GM12891 (cell line): Measurements from ENCODE around the gene ANKRD36B.
"Not testable (repeated sequence)": the region's sequence is repeated elsewhere in the genome, so short reads cannot be mapped to it uniquely, and the experiment has no call there.

Experiments used
- POLR2A ChIP-seq: IDR thresholded peaks from 2 replicates; pipeline ENCODE4 v1.6.1; 2011; ENCODE audit warnings: low read depth, low read length, control low read depth
- POLR2AphosphoS5 ChIP-seq: IDR thresholded peaks from 2 replicates; pipeline ENCODE4 v1.6.1; 2011; ENCODE audit warnings: low read depth, low read length, control low read depth
- POU2F2 ChIP-seq: IDR thresholded peaks from 2 replicates; pipeline ENCODE4 v1.6.1; 2011; ENCODE audit warnings: low read depth, mild to moderate bottlenecking, control low read depth, low read length, moderate library complexity
- SPI1 ChIP-seq: IDR thresholded peaks from 2 replicates; pipeline ENCODE4 v1.6.1; 2011; ENCODE audit warnings: low read depth, low read length, control low read depth
- TAF1 ChIP-seq: IDR thresholded peaks from 2 replicates; pipeline ENCODE4 v1.6.1; 2011; ENCODE audit warnings: low read depth, low read length, control low read depth

GRCh38 chr2:97565674-97566073, 24.0 kb downstream of the ANKRD36B start:
- TF ChIP-seq POLR2A, POLR2AphosphoS5, TAF1, POU2F2, SPI1: not testable (repeated sequence)
